ENCODE data around the gene CMSS1.

DNA sequence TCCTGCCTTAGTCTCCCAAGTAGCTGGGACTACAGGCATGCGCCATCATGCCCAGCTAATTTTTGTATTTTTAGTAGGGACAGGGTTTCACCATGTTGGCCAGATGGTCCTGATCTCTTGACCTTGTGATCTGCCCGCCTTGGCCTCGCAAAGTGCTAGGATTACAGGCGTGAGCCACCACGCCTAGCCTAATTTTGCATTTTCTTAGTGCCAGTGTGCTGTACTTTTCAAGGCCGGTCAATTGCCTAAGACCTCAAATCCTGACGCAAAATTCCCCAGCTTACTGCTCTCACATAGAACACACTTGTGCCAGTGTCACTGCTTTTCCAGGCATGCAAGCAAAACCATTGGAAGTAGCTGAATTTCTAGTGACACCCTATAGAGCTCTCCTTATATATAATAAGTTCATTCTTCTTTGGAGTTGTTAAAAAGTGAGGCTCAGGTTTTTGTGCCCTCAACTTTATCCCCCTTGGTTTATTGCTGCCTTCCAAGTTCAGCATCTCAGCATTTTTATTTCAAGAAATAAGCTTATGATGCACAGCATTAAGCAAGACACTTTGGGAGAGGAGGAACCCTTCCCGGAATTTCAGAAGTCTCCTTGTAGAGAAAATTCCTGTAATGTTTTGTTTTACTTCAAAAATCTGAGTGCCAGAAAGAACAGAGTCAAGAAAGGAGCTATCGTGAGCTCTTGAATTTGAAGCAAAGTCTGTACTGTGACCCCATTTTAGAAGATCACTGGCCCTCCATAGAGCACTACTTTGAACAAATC lies 203.4 kb downstream of the CMSS1 start:
- TF ChIP-seq, protein P1, sequence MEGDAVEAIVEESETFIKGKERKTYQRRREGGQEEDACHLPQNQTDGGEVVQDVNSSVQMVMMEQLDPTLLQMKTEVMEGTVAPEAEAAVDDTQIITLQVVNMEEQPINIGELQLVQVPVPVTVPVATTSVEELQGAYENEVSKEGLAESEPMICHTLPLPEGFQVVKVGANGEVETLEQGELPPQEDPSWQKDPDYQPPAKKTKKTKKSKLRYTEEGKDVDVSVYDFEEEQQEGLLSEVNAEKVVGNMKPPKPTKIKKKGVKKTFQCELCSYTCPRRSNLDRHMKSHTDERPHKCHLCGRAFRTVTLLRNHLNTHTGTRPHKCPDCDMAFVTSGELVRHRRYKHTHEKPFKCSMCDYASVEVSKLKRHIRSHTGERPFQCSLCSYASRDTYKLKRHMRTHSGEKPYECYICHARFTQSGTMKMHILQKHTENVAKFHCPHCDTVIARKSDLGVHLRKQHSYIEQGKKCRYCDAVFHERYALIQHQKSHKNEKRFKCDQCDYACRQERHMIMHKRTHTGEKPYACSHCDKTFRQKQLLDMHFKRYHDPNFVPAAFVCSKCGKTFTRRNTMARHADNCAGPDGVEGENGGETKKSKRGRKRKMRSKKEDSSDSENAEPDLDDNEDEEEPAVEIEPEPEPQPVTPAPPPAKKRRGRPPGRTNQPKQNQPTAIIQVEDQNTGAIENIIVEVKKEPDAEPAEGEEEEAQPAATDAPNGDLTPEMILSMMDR (IDR thresholded peaks at IDR 0.05) = no peak
- TF ChIP-seq POLR2A (IDR thresholded peaks at IDR 0.05) = no peak
